Measurements from ENCODE around the gene COL5A2. TPM values are rescaled to one million over a fixed set of nuclear protein-coding genes. Genes with fewer than 3 reads are reported as not detected.
A peak's percentile ranks its signal among the peaks of the same experiment; 100 is the strongest.

The COL5A2 gene
- total RNA-seq, 4 donors from 2014 or later: 16.1 to 62.8 (median 33.1) TPM

- Histone ChIP-seq H3K27ac (peak overlapping the region in 3 of 4 donors; percentile 39 to 60 (median 58)), H3K4me1 (peaks cover 0 to 6% (median 0%) of the 10 kb centered on the region in 4 donors), H3K27me3 (no peaks in the 10 kb centered on the region), H3K9me3 (no peaks in the 10 kb centered on the region), H3K36me3 (no peaks in the 10 kb centered on the region), H3K4me3 (no peak overlapping the region)
- intact Hi-C loops (cut with DNase I; ENCODE audit: low total_unique reads) (no loop called here), in situ Hi-C loops (cut with MboI; ENCODE audit: low pct_ligation_motif_present in 1 of 4, low pct_unique_long_range_greater_than_20kb in 1 of 4, low sequenced_read_pairs in 3 of 4) (no loop called here)
- 22 to 30% methylated on average over 1 of the region's 1 CpG for WGBS, 2 donors (ENCODE audit: low coverage in 1 of 2)
- no peak for TF ChIP-seq POLR2AphosphoS5 (IDR thresholded peaks at IDR 0.05)
- TF ChIP-seq POLR2A (IDR thresholded peaks at IDR 0.05): no peak
- no peak for TF ChIP-seq CTCF (IDR thresholded peaks at IDR 0.05)
- no peak for TF ChIP-seq EP300 (IDR thresholded peaks at IDR 0.05; ENCODE audit: low read depth)
- DNase-seq: no peak
Measured at GRCh38 chr2:189015359-189015758, 164.2 kb downstream of the COL5A2 start.

GRCh38 chr2:189014449-189015138 is 165.0 kb downstream of the COL5A2 start:
- Histone ChIP-seq H3K36me3 (peaks cover 0 to 5% (median 0%) of the 10 kb centered on the region in 4 donors), H3K27me3 (no peaks in the 10 kb centered on the region), H3K4me1 (peaks cover 0 to 6% (median 0%) of the 10 kb centered on the region in 4 donors), H3K27ac (peak overlapping the region; percentile 39 to 60 (median 54)), H3K4me3 (no peak overlapping the region), H3K9me3 (no peaks in the 10 kb centered on the region)
- in situ Hi-C loops (cut with MboI; ENCODE audit: low pct_ligation_motif_present in 1 of 4, low pct_unique_long_range_greater_than_20kb in 1 of 4, low sequenced_read_pairs in 3 of 4) (no loop called here), intact Hi-C loops (cut with DNase I; ENCODE audit: low total_unique reads) (no loop called here)
- no peak for DNase-seq
- no peak for TF ChIP-seq CTCF (IDR thresholded peaks at IDR 0.05)
- TF ChIP-seq POLR2AphosphoS5 (IDR thresholded peaks at IDR 0.05): peak in 2 of 3 donors; percentile 41 to 45
- no peak for TF ChIP-seq POLR2A (IDR thresholded peaks at IDR 0.05)
- 70 to 83% methylated on average over 1 to 2 of the region's 2 CpGs for WGBS, 2 donors (ENCODE audit: low coverage in 1 of 2)

- no peaks in the 10 kb centered on the region for H3K9me3 ChIP-seq
- H3K4me1 ChIP-seq: peaks cover 0 to 6% (median 0%) of the 10 kb centered on the region in 4 donors
- H3K4me3 ChIP-seq: no peak overlapping the region
- intact Hi-C loops (cut with DNase I; ENCODE audit: low total_unique reads): no loop called here
- no peak for DNase-seq
- no peaks in the 10 kb centered on the region for H3K27me3 ChIP-seq
- TF ChIP-seq POLR2AphosphoS5 (IDR thresholded peaks at IDR 0.05) (no peak), POLR2A (IDR thresholded peaks at IDR 0.05) (no peak)
- peak overlapping the region; percentile 39 to 60 (median 54) for H3K27ac ChIP-seq
- in situ Hi-C loops (cut with MboI; ENCODE audit: low pct_ligation_motif_present in 1 of 4, low pct_unique_long_range_greater_than_20kb in 1 of 4, low sequenced_read_pairs in 3 of 4): no loop called here
- WGBS, 2 donors (ENCODE audit: low coverage in 1 of 2): 43 to 47% methylated on average over 2 of the region's 2 CpGs
- H3K36me3 ChIP-seq: peaks cover 0 to 5% (median 0%) of the 10 kb centered on the region in 4 donors
Measured at GRCh38 chr2:189013671-189014448, 165.7 kb downstream of the COL5A2 start.

GRCh38 chr2:189013031-189013430 is 166.5 kb downstream of the COL5A2 start:
- Histone ChIP-seq H3K4me3 (no peak overlapping the region), H3K27ac (no peak overlapping the region), H3K4me1 (peaks cover 0 to 6% (median 0%) of the 10 kb centered on the region in 4 donors), H3K9me3 (no peaks in the 10 kb centered on the region), H3K27me3 (no peaks in the 10 kb centered on the region), H3K36me3 (peaks cover 0 to 5% (median 0%) of the 10 kb centered on the region in 4 donors)
- TF ChIP-seq EP300 (IDR thresholded peaks at IDR 0.05; ENCODE audit: low read depth) (no peak), CTCF (IDR thresholded peaks at IDR 0.05) (no peak), POLR2AphosphoS5 (IDR thresholded peaks at IDR 0.05) (no peak), POLR2A (IDR thresholded peaks at IDR 0.05) (no peak)
- DNase-seq: no peak
- 78 to 87% methylated on average over 3 of the region's 3 CpGs for WGBS, 2 donors (ENCODE audit: low coverage in 1 of 2)
- in situ Hi-C loops (cut with MboI; ENCODE audit: low pct_ligation_motif_present in 1 of 4, low pct_unique_long_range_greater_than_20kb in 1 of 4, low sequenced_read_pairs in 3 of 4): no loop called here
- intact Hi-C loops (cut with DNase I; ENCODE audit: low total_unique reads): no loop called here
